A549 treated with Mapracorat at 1 μM for 4 hours (cell line): ENCODE data around the gene NR4A2. TPM values are rescaled to one million over a fixed set of nuclear protein-coding genes. Genes with fewer than 3 reads are reported as not detected.

ENCODE experiments used
- total RNA-seq: library from RNA; stranded (reverse); fragments of 200-300 nt; extraction: Qiagen RNA extraction; gene quantifications from 5 replicates; pipeline ENCODE4 v1.2.3, GENCODE V29; 2022

NR4A2 gene
- total RNA-seq, result 1.4 to 3.0 TPM (median 2.1 TPM) in 5 replicates

DNA sequence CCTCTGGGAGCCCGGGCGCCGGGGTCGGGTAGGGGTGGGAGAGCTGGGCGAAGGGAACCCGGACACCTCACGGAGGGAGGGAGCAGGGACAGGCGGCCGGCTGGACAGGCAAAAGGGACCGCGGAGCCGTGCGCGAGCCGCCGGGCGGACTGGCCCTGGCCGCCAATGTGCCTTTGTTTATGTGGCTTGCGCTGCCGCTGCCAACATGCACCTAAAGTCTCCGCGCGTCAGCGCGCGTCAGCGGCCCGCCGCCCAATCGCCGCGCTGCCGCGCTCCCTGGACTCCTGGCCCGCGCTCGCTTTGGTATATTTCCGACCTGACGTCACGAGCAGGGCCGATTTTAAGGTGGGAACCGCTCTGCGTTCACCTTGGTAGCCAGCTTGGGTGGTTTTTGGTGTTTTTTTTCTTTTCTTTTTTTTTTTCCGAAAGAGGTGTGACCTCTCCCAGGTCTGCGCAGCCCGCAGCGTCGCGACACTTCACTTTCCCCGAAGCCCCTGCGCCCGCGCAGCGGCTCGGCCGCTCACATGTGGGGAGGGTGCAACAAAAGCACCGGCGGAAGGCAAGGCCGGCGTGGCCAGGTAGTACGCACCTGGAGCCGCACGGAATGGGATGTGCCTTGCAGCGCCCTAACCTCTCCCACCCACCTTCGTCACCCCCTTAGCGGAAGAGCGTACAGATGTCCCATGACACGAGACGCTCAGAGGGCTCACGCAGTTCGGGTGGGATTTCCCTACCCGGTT lies at the start of gene NR4A2:
NR4A2 (minus strand) TSS at position 188 of the 740 bp plus-strand sequence. CDS start 2,535 bp downstream, outside the sequence.

Other genes with a start within 250 kb of the NR4A2 start
- 18.7 to 28.3 TPM (median 27.4 TPM) in 5 replicates for gene GPD2, start 103.7 kb upstream of the NR4A2 start, total RNA-seq